Measurements from ENCODE around the gene SLTM. TPM values are rescaled to one million over a fixed set of nuclear protein-coding genes. Genes with fewer than 3 reads are reported as not detected.

Gene SLTM
- total RNA-seq, result 100 to 1,000 TPM; 105 to 121 (median 120) TPM

GRCh38 chr15:58933281-58934113 lies at the start of gene SLTM:
TSS of gene SLTM (minus strand) at chr15:58933679. CDS start at chr15:58933565, 114 bp downstream.
- peaks cover 8% of the 10 kb centered on the region for H3K36me3 Mint-ChIP-seq (ENCODE audit: insufficient read depth)
- H3K4me1 Mint-ChIP-seq (ENCODE audit: low read depth), result peaks cover 18% of the 10 kb centered on the region
- ATAC-seq, result peak; percentile 94 to 96
- H3K27me3 Mint-ChIP-seq (ENCODE audit: low read depth), result no peaks in the 10 kb centered on the region
- H3K9me3 Mint-ChIP-seq, result no peaks in the 10 kb centered on the region
- peak; percentile 92 for DNase-seq
- H3K4me3 Mint-ChIP-seq, result peak within 1 kb of the TSS; percentile 98

- Mint-ChIP-seq H3K9me3 (no peaks in the 10 kb centered on the region), H3K27me3 (ENCODE audit: low read depth) (no peaks in the 10 kb centered on the region), H3K4me1 (ENCODE audit: low read depth) (peaks cover 29% of the 10 kb centered on the region), H3K4me3 (no peak overlapping the region), H3K36me3 (ENCODE audit: insufficient read depth) (no peaks in the 10 kb centered on the region)
- ATAC-seq, result no peak
- no peak for DNase-seq
Measured at GRCh38 chr15:58983261-58983660, 49.8 kb upstream of the SLTM start.

- DNase-seq (no peak), ATAC-seq (peak; percentile 51 to 64)
- Mint-ChIP-seq H3K4me3 (peak overlapping the region; percentile 49), H3K27me3 (ENCODE audit: low read depth) (no peaks in the 10 kb centered on the region), H3K9me3 (no peaks in the 10 kb centered on the region), H3K4me1 (ENCODE audit: low read depth) (peaks cover 24% of the 10 kb centered on the region), H3K36me3 (ENCODE audit: insufficient read depth) (no peaks in the 10 kb centered on the region)
Measured at GRCh38 chr15:58981808-58982475, 48.5 kb upstream of the SLTM start.

- DNase-seq, result no peak
- ATAC-seq, result no peak
- no peak overlapping the region for H3K4me3 Mint-ChIP-seq
- no peaks in the 10 kb centered on the region for H3K27me3 Mint-ChIP-seq (ENCODE audit: low read depth)
- H3K36me3 Mint-ChIP-seq (ENCODE audit: insufficient read depth), result no peaks in the 10 kb centered on the region
- peaks cover 29% of the 10 kb centered on the region for H3K4me1 Mint-ChIP-seq (ENCODE audit: low read depth)
- H3K9me3 Mint-ChIP-seq, result no peaks in the 10 kb centered on the region
Measured at GRCh38 chr15:58980351-58980939, 47.0 kb upstream of the SLTM start.

- peaks cover 38% of the 10 kb centered on the region for H3K4me1 Mint-ChIP-seq (ENCODE audit: low read depth)
- DNase-seq (no peak), ATAC-seq (no peak)
- H3K4me3 Mint-ChIP-seq, result no peak overlapping the region
- no peaks in the 10 kb centered on the region for H3K36me3 Mint-ChIP-seq (ENCODE audit: insufficient read depth)
- no peaks in the 10 kb centered on the region for H3K9me3 Mint-ChIP-seq
- H3K27me3 Mint-ChIP-seq (ENCODE audit: low read depth), result no peaks in the 10 kb centered on the region
Measured at GRCh38 chr15:58977887-58978286, 44.4 kb upstream of the SLTM start.

GRCh38 chr15:58967479-58967878 lies 34.0 kb upstream of the SLTM start:
- no peaks in the 10 kb centered on the region for H3K4me1 Mint-ChIP-seq (ENCODE audit: low read depth)
- no peak for ATAC-seq
- no peak overlapping the region for H3K4me3 Mint-ChIP-seq
- no peak for DNase-seq
- H3K27me3 Mint-ChIP-seq (ENCODE audit: low read depth), result no peaks in the 10 kb centered on the region
- H3K9me3 Mint-ChIP-seq, result no peaks in the 10 kb centered on the region
- no peaks in the 10 kb centered on the region for H3K36me3 Mint-ChIP-seq (ENCODE audit: insufficient read depth)

GRCh38 chr15:58966698-58967097 lies 33.2 kb upstream of the SLTM start:
- H3K4me3 Mint-ChIP-seq, result no peak overlapping the region
- H3K36me3 Mint-ChIP-seq (ENCODE audit: insufficient read depth), result no peaks in the 10 kb centered on the region
- no peaks in the 10 kb centered on the region for H3K4me1 Mint-ChIP-seq (ENCODE audit: low read depth)
- H3K9me3 Mint-ChIP-seq, result no peaks in the 10 kb centered on the region
- no peaks in the 10 kb centered on the region for H3K27me3 Mint-ChIP-seq (ENCODE audit: low read depth)
- ATAC-seq, result no peak
- no peak for DNase-seq

- Mint-ChIP-seq H3K36me3 (ENCODE audit: insufficient read depth) (no peaks in the 10 kb centered on the region), H3K9me3 (no peaks in the 10 kb centered on the region), H3K4me3 (no peak overlapping the region), H3K4me1 (ENCODE audit: low read depth) (no peaks in the 10 kb centered on the region), H3K27me3 (ENCODE audit: low read depth) (no peaks in the 10 kb centered on the region)
- DNase-seq (no peak), ATAC-seq (no peak)
Measured at GRCh38 chr15:58962662-58963565, 29.4 kb upstream of the SLTM start.

- Mint-ChIP-seq H3K4me3 (no peak overlapping the region), H3K4me1 (ENCODE audit: low read depth) (peaks cover 1% of the 10 kb centered on the region), H3K27me3 (ENCODE audit: low read depth) (no peaks in the 10 kb centered on the region), H3K9me3 (no peaks in the 10 kb centered on the region), H3K36me3 (ENCODE audit: insufficient read depth) (no peaks in the 10 kb centered on the region)
- no peak for DNase-seq
- no peak for ATAC-seq
Measured at GRCh38 chr15:58962136-58962535, 28.7 kb upstream of the SLTM start.

GRCh38 chr15:58958811-58959210 lies 25.3 kb upstream of the SLTM start:
- no peaks in the 10 kb centered on the region for H3K9me3 Mint-ChIP-seq
- no peaks in the 10 kb centered on the region for H3K27me3 Mint-ChIP-seq (ENCODE audit: low read depth)
- ATAC-seq, result no peak
- H3K36me3 Mint-ChIP-seq (ENCODE audit: insufficient read depth), result no peaks in the 10 kb centered on the region
- peaks cover 1% of the 10 kb centered on the region for H3K4me1 Mint-ChIP-seq (ENCODE audit: low read depth)
- H3K4me3 Mint-ChIP-seq, result no peak overlapping the region
- DNase-seq, result no peak

- Mint-ChIP-seq H3K9me3 (no peaks in the 10 kb centered on the region), H3K4me3 (no peak overlapping the region), H3K4me1 (ENCODE audit: low read depth) (peaks cover 9% of the 10 kb centered on the region), H3K27me3 (ENCODE audit: low read depth) (no peaks in the 10 kb centered on the region), H3K36me3 (ENCODE audit: insufficient read depth) (no peaks in the 10 kb centered on the region)
- ATAC-seq (peak; percentile 84 to 89), DNase-seq (peak; percentile 45)
Measured at GRCh38 chr15:58957101-58957973, 23.9 kb upstream of the SLTM start.

- ATAC-seq, result peak; percentile 32 to 53
- no peak for DNase-seq
- Mint-ChIP-seq H3K27me3 (ENCODE audit: low read depth) (no peaks in the 10 kb centered on the region), H3K4me1 (ENCODE audit: low read depth) (peaks cover 9% of the 10 kb centered on the region), H3K9me3 (no peaks in the 10 kb centered on the region), H3K36me3 (ENCODE audit: insufficient read depth) (no peaks in the 10 kb centered on the region), H3K4me3 (no peak overlapping the region)
Measured at GRCh38 chr15:58952751-58953150, 19.3 kb upstream of the SLTM start.

- DNase-seq, result no peak
- H3K27me3 Mint-ChIP-seq (ENCODE audit: low read depth), result no peaks in the 10 kb centered on the region
- peaks cover 8% of the 10 kb centered on the region for H3K4me1 Mint-ChIP-seq (ENCODE audit: low read depth)
- no peak overlapping the region for H3K4me3 Mint-ChIP-seq
- H3K36me3 Mint-ChIP-seq (ENCODE audit: insufficient read depth), result no peaks in the 10 kb centered on the region
- ATAC-seq, result no peak
- H3K9me3 Mint-ChIP-seq, result no peaks in the 10 kb centered on the region
Measured at GRCh38 chr15:58951388-58952007, 18.0 kb upstream of the SLTM start.
